ENCODE measurements around the gene TRAPPC2L.

Gene TRAPPC2L

GRCh38 chr16:88865742-88866141 is 8.8 kb downstream of the TRAPPC2L start:
- TF ChIP-seq FOXP2 (optimal IDR thresholded peaks at IDR 0.05; ENCODE audit: borderline replicate concordance, extremely low read depth, extremely low read length, insufficient read depth) (no peak), SIN3A (IDR thresholded peaks at IDR 0.05; ENCODE audit: borderline replicate concordance, insufficient read depth, low read length) (no peak), POLR2AphosphoS5 (IDR thresholded peaks at IDR 0.05; ENCODE audit: low read depth, low read length) (no peak), TAF1 (IDR thresholded peaks at IDR 0.05; ENCODE audit: borderline replicate concordance, insufficient read depth, low read length) (no peak), REST (IDR thresholded peaks at IDR 0.05; ENCODE audit: insufficient read depth in 1 of 2, low read depth in 2 of 2, low read length in 2 of 2) (no peak)

GRCh38 chr16:88866151-88866920 is 9.4 kb downstream of the TRAPPC2L start, which contains the start of gene PABPN1L:
PABPN1L (minus strand) TSS chr16:88866660; CDS start chr16:88866606, 54 bp downstream.
- TF ChIP-seq REST (IDR thresholded peaks at IDR 0.05; ENCODE audit: insufficient read depth in 1 of 2, low read depth in 2 of 2, low read length in 2 of 2) (no peak), POLR2AphosphoS5 (IDR thresholded peaks at IDR 0.05; ENCODE audit: low read depth, low read length) (no peak), TAF1 (IDR thresholded peaks at IDR 0.05; ENCODE audit: borderline replicate concordance, insufficient read depth, low read length) (no peak), SIN3A (IDR thresholded peaks at IDR 0.05; ENCODE audit: borderline replicate concordance, insufficient read depth, low read length) (no peak), FOXP2 (optimal IDR thresholded peaks at IDR 0.05; ENCODE audit: borderline replicate concordance, extremely low read depth, extremely low read length, insufficient read depth) (no peak)

- TF ChIP-seq SIN3A (IDR thresholded peaks at IDR 0.05; ENCODE audit: borderline replicate concordance, insufficient read depth, low read length) (no peak), FOXP2 (optimal IDR thresholded peaks at IDR 0.05; ENCODE audit: borderline replicate concordance, extremely low read depth, extremely low read length, insufficient read depth) (no peak), POLR2AphosphoS5 (IDR thresholded peaks at IDR 0.05; ENCODE audit: low read depth, low read length) (no peak), REST (IDR thresholded peaks at IDR 0.05; ENCODE audit: insufficient read depth in 1 of 2, low read depth in 2 of 2, low read length in 2 of 2) (no peak), TAF1 (IDR thresholded peaks at IDR 0.05; ENCODE audit: borderline replicate concordance, insufficient read depth, low read length) (no peak)
Measured at GRCh38 chr16:88867581-88868246, 10.8 kb downstream of the TRAPPC2L start.

- no peak for TF ChIP-seq TAF1 (IDR thresholded peaks at IDR 0.05; ENCODE audit: borderline replicate concordance, insufficient read depth, low read length)
- TF ChIP-seq REST (IDR thresholded peaks at IDR 0.05; ENCODE audit: insufficient read depth in 1 of 2, low read depth in 2 of 2, low read length in 2 of 2): no peak
- TF ChIP-seq FOXP2 (optimal IDR thresholded peaks at IDR 0.05; ENCODE audit: borderline replicate concordance, extremely low read depth, extremely low read length, insufficient read depth): no peak
- TF ChIP-seq SIN3A (IDR thresholded peaks at IDR 0.05; ENCODE audit: borderline replicate concordance, insufficient read depth, low read length): no peak
- TF ChIP-seq POLR2AphosphoS5 (IDR thresholded peaks at IDR 0.05; ENCODE audit: low read depth, low read length): no peak
Measured at GRCh38 chr16:88868974-88869672, 12.2 kb downstream of the TRAPPC2L start.
